Cardiac fibroblast (primary cell): ENCODE measurements around the gene ZNF335.
"Not testable (repeated sequence)": the region's sequence is repeated elsewhere in the genome, so short reads cannot be mapped to it uniquely, and the experiment has no call there.

ENCODE experiments used
- DNase-seq, 2 donors: peaks; one replicate each; pipeline versions ENCODE4 v3.0.0 to v3.0.0-alpha.2; 2010; ENCODE audit warnings: low read depth in 2 of 2
- H3K4me3 ChIP-seq, 2 donors: replicated peaks in 1 of 2; 1 replicate in 1 of 2; 2 replicates in 1 of 2; pipeline ENCODE4 v1.5.1; 2011; ENCODE audit warnings: low read depth in 2 of 2, low read length in 2 of 2, mild to moderate bottlenecking in 2 of 2, moderate library complexity in 1 of 2
- CTCF ChIP-seq: IDR thresholded peaks from one replicate; pipeline ENCODE4 v1.5.1; 2011; ENCODE audit warnings: low read depth, mild to moderate bottlenecking, low read length, inconsistent platforms

The ZNF335 gene

GRCh38 chr20:45907219-45907948, 64.6 kb downstream of the ZNF335 start:
- no peak for DNase-seq
- TF ChIP-seq CTCF, result no peak
- no peak overlapping the region for H3K4me3 ChIP-seq

- DNase-seq, result peak in 1 of 2 donors; percentile 89
- no peak for TF ChIP-seq CTCF
- H3K4me3 ChIP-seq, result no peak overlapping the region
These were observed 66.4 kb downstream of the ZNF335 start for GRCh38 chr20:45905505-45906079.

GRCh38 chr20:45904583-45905504, 67.2 kb downstream of the ZNF335 start:
- DNase-seq, result no peak
- TF ChIP-seq CTCF, result no peak
- H3K4me3 ChIP-seq, result no peak overlapping the region

- no peak overlapping the region for H3K4me3 ChIP-seq
- no peak for TF ChIP-seq CTCF
- no peak for DNase-seq
These were observed 69.8 kb downstream of the ZNF335 start for GRCh38 chr20:45902199-45902701.

- not testable (repeated sequence) for H3K4me3 ChIP-seq, DNase-seq
These were observed 70.7 kb downstream of the ZNF335 start for GRCh38 chr20:45901332-45901731.

GRCh38 chr20:45899046-45899835, 72.8 kb downstream of the ZNF335 start:
- no peak for DNase-seq
- no peak for TF ChIP-seq CTCF
- H3K4me3 ChIP-seq, result no peak overlapping the region
